Measurements from ENCODE around the gene TMEM63B. TPM values are rescaled to one million over a fixed set of nuclear protein-coding genes. Genes with fewer than 3 reads are reported as not detected.

TMEM63B gene
- total and polyA plus RNA-seq, 9 of the 15 experiments (the other 6 are each of a cell fraction or from before 2014, with no cell fraction given), result 0.14 to 39.4 (median 14.4) TPM

- TF ChIP-seq ZNF175 (CRISPR knock-in tag; IDR thresholded peaks at IDR 0.05; ENCODE audit: low read depth), result no peak
- TF ChIP-seq, protein P1, sequence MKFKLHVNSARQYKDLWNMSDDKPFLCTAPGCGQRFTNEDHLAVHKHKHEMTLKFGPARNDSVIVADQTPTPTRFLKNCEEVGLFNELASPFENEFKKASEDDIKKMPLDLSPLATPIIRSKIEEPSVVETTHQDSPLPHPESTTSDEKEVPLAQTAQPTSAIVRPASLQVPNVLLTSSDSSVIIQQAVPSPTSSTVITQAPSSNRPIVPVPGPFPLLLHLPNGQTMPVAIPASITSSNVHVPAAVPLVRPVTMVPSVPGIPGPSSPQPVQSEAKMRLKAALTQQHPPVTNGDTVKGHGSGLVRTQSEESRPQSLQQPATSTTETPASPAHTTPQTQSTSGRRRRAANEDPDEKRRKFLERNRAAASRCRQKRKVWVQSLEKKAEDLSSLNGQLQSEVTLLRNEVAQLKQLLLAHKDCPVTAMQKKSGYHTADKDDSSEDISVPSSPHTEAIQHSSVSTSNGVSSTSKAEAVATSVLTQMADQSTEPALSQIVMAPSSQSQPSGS (CRISPR knock-in tag; IDR thresholded peaks at IDR 0.05), result no peak
- TF ChIP-seq ZNF57 (CRISPR knock-in tag; IDR thresholded peaks at IDR 0.05), result no peak
- TF ChIP-seq, protein P2, sequence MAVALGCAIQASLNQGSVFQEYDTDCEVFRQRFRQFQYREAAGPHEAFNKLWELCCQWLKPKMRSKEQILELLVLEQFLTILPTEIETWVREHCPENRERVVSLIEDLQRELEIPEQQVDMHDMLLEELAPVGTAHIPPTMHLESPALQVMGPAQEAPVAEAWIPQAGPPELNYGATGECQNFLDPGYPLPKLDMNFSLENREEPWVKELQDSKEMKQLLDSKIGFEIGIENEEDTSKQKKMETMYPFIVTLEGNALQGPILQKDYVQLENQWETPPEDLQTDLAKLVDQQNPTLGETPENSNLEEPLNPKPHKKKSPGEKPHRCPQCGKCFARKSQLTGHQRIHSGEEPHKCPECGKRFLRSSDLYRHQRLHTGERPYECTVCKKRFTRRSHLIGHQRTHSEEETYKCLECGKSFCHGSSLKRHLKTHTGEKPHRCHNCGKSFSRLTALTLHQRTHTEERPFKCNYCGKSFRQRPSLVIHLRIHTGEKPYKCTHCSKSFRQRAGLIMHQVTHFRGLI (CRISPR knock-in tag; IDR thresholded peaks at IDR 0.05), result no peak
- no peak for TF ChIP-seq ZBTB33 (CRISPR knock-in tag; IDR thresholded peaks at IDR 0.05)
- no peak for TF ChIP-seq RAD51 (IDR thresholded peaks at IDR 0.05; ENCODE audit: borderline replicate concordance, low read depth)
- TF ChIP-seq IFI16 (CRISPR knock-in tag; IDR thresholded peaks at IDR 0.05), result no peak
- TF ChIP-seq, protein P3, sequence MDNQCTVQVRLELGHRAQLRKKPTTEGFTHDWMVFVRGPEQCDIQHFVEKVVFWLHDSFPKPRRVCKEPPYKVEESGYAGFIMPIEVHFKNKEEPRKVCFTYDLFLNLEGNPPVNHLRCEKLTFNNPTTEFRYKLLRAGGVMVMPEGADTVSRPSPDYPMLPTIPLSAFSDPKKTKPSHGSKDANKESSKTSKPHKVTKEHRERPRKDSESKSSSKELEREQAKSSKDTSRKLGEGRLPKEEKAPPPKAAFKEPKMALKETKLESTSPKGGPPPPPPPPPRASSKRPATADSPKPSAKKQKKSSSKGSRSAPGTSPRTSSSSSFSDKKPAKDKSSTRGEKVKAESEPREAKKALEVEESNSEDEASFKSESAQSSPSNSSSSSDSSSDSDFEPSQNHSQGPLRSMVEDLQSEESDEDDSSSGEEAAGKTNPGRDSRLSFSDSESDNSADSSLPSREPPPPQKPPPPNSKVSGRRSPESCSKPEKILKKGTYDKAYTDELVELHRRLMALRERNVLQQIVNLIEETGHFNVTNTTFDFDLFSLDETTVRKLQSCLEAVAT (IDR thresholded peaks at IDR 0.05), result no peak
- no peak for TF ChIP-seq ZNF354B (CRISPR knock-in tag; IDR thresholded peaks at IDR 0.05)
- TF ChIP-seq MEIS2 (IDR thresholded peaks at IDR 0.05; ENCODE audit: partially characterized antibody), result peak; percentile 48
- TF ChIP-seq MIER1 (IDR thresholded peaks at IDR 0.05; ENCODE audit: low read depth), result no peak
- peak; percentile 54; the same call in 1 of the 2 replicates for TF ChIP-seq SAFB (IDR thresholded peaks at IDR 0.05; ENCODE audit: borderline replicate concordance, low read depth, low read length)
- TF ChIP-seq NRF1 (conservative IDR thresholded peaks at IDR 0.05 in 1 of 2, IDR thresholded peaks at IDR 0.05 in 1 of 2), result no peak; a peak in 1 of 4 replicates
- TF ChIP-seq, protein P4, sequence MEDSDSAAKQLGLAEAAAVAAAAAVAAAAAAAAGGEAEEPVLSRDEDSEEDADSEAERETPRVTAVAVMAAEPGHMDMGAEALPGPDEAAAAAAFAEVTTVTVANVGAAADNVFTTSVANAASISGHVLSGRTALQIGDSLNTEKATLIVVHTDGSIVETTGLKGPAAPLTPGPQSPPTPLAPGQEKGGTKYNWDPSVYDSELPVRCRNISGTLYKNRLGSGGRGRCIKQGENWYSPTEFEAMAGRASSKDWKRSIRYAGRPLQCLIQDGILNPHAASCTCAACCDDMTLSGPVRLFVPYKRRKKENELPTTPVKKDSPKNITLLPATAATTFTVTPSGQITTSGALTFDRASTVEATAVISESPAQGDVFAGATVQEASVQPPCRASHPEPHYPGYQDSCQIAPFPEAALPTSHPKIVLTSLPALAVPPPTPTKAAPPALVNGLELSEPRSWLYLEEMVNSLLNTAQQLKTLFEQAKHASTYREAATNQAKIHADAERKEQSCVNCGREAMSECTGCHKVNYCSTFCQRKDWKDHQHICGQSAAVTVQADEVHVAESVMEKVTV (CRISPR knock-in tag; IDR thresholded peaks at IDR 0.05), result peak; percentile 95
- TF ChIP-seq MAFK (IDR thresholded peaks at IDR 0.05; ENCODE audit: low read length), result peak; percentile 26; the same call in 1 of the 2 replicates
- TF ChIP-seq NR4A1 (CRISPR knock-in tag; IDR thresholded peaks at IDR 0.05), result 0 out of 2 replicates have a peak, but pooled peaks have one; percentile 57
- TF ChIP-seq NR4A1 (tag; IDR thresholded peaks at IDR 0.05), result no peak
- TF ChIP-seq ATF3 (IDR thresholded peaks at IDR 0.05), result no peak
- no peak; the same call in 1 of the 2 replicates for TF ChIP-seq ATF3 (CRISPR knock-in tag; conservative IDR thresholded peaks at IDR 0.05)
Measured at GRCh38 chr6:44172731-44173500, 45.6 kb downstream of the TMEM63B start (continued).
